Epithelial cell of prostate (primary cell): ENCODE data around the gene IBTK.
A peak's percentile ranks its signal among the peaks of the same experiment; 100 is the strongest.
"Not testable (repeated sequence)": the region's sequence is repeated elsewhere in the genome, so short reads cannot be mapped to it uniquely, and the experiment has no call there.

Source experiments
- DNase-seq: peaks from one replicate; pipeline ENCODE4 v3.0.0-alpha.2; 2011; ENCODE audit warnings: low read depth, low spot score
- H3K27ac ChIP-seq: fragments of 450-650 bp; 2 replicates; pipeline ENCODE4 v1.5.1; 2017; ENCODE audit warnings: mild to moderate bottlenecking

IBTK gene

GRCh38 chr6:82182756-82183155, 64.8 kb downstream of the IBTK start:
- DNase-seq: no peak
- H3K27ac ChIP-seq: peak overlapping the region; percentile 37

GRCh38 chr6:82179415-82179814, 68.1 kb downstream of the IBTK start:
- no peak for DNase-seq
- no peak overlapping the region for H3K27ac ChIP-seq

- DNase-seq: no peak
- no peak overlapping the region for H3K27ac ChIP-seq
Observed at GRCh38 chr6:82178759-82179112, 68.8 kb downstream of the IBTK start.

DNA sequence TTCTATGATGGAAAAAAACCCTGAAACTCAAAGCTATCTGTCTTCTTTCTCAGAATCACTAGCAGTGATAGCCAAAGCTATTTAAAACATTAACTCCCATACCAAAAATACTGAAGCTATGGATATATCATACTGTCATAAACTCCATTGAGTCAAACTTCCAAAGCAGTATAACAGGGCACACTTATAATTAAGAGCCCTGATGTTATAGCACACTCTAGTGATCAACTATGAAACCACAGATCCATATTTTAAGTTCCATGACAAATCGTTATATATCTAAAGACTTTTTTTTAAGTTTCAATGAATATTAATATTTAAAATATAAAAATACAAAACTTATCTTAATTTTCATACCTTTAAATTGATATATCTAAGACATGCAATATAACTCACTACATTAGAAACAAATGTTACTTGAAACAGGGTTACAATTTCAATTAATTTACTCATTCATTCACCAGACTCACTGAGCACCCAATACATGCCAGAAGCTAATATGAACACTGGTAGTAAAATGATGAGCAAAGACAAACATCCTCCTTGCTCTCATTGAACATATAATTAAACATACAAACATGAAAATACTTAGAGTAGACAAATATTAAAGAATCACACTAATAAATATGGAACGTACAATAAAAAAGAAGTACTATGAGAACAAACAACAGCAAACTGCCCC, 69.3 kb downstream of the IBTK start:
- no peak for DNase-seq
- no peak overlapping the region for H3K27ac ChIP-seq

- no peak overlapping the region for H3K27ac ChIP-seq
- no peak for DNase-seq
Observed at GRCh38 chr6:82176616-82177015, 70.9 kb downstream of the IBTK start.

- DNase-seq: no peak
- H3K27ac ChIP-seq: no peak overlapping the region
Observed at GRCh38 chr6:82172594-82172993, 75.0 kb downstream of the IBTK start.

GRCh38 chr6:82169138-82169876, 78.2 kb downstream of the IBTK start:
- H3K27ac ChIP-seq: no peak overlapping the region
- no peak for DNase-seq

DNA sequence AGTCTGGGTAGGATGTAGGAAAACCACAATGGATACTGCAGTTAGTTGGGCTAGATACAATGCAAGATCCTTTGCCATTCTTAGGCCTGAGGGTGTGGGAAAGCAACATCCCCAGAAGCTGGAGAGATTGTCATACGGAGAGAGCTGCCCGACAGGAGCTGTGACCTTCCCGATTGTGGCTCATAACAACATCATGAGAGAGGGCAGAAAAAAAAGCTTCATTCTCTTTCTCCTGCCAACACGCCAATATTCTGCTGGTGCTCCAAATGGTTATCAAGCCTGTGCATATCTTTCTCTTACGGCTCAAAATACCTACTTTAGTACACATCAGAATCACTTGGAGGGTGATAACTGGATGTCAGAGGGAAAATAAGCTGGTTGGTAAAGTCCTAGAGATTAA, 81.1 kb downstream of the IBTK start:
- DNase-seq: no peak
- no peak overlapping the region for H3K27ac ChIP-seq

DNA sequence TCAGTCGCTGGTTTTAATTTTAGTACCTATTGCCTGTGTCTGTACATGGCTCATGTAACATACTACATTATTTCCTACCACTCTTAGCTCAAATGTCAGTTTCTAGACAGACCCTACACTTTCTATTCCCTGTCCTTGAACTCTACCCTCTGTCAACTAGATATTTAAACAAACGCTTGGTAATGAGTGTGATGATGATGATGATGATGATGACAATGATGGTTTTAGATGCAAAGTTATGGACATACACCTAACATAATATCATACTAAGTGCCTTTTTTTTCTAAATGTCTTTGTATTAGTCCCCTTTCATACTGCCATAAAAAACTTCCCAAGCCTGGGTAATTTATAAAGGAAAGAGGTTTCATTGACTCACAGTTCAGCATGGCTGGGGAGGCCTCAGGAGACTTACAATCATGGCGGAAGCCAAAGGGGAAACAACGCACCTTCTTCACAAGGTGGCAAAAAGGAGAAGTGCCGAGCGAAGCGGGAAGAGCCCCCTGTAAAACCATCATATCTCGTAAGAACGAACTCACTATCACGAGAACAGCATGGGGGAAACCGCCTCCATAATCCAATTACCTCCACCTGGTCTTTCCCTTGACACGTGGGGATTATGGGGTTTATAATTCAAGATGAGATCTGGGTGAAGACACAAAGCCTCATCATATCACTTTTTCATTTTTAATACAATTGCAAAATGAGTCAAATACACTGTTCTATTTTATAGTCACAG, 87.1 kb downstream of the IBTK start:
- H3K27ac ChIP-seq: no peak overlapping the region
- DNase-seq: no peak

- DNase-seq, H3K27ac ChIP-seq: not testable (repeated sequence)
Observed at GRCh38 chr6:82152786-82153185, 94.8 kb downstream of the IBTK start.

DNA sequence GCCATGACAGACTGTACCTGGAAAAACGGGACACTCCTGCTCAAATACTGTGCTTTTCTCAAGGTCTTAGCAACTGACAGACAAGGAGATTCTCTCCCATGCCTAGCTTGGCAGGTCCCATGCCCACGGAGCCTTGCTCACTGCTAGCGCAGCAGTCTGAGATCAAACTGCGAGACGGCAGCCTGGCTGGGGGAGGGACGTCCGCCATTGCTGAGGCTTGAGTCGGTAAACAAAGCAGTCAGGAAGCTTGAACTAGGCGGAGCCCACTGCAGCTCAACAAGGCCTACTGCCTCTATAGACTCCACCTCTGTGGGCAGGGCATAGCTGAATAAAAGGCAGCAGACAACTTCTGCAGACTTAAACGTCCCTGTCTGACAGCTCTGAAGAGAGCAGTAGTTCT, 96.4 kb downstream of the IBTK start:
- H3K27ac ChIP-seq, DNase-seq: not testable (repeated sequence)

- no peak overlapping the region for H3K27ac ChIP-seq
- no peak for DNase-seq
Observed at GRCh38 chr6:82145926-82146452, 101.6 kb downstream of the IBTK start.

- peak; percentile 85 for DNase-seq
- peak overlapping the region; percentile 49 for H3K27ac ChIP-seq
Observed at GRCh38 chr6:82144852-82145340, 102.6 kb downstream of the IBTK start.

DNA sequence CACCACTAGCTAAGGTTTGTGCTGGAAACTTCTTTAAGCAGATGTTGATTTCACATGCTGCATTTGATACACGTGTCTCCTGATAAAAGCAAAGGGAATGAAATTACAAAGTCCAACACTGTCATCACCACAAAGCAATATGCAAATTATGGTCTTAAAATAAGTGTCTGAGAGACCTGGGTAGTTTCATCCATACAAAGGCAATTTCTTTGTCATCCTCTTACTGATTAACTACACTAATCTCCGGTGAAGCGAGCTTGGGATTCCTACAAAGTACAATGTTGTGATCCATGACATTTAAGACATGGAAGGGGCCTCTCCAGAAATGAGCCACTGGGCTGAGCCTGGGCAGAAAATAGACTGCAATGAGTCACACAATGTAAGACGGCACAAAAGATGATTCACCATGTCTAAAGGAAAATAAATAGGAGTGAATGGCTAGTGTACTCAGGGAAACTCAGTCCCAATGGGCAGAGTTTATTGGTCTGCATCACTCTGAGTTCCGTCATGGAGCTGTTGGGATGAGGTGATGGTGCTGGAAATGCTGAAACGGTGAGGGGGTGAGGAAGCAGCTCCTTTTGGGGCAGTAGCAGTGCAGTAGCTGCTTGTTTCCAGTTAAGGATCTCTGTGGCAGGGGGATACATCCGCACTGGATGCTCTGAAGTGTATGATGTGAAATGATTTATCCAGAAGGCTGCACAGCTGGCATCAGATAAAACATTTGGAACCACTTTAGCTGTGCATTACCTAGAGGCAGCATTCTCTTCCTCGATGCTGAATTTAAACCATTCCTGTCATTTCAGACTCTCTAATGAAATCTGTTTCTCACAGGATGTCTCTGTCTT, 103.3 kb downstream of the IBTK start:
- peak overlapping the region; percentile 49 for H3K27ac ChIP-seq

DNA sequence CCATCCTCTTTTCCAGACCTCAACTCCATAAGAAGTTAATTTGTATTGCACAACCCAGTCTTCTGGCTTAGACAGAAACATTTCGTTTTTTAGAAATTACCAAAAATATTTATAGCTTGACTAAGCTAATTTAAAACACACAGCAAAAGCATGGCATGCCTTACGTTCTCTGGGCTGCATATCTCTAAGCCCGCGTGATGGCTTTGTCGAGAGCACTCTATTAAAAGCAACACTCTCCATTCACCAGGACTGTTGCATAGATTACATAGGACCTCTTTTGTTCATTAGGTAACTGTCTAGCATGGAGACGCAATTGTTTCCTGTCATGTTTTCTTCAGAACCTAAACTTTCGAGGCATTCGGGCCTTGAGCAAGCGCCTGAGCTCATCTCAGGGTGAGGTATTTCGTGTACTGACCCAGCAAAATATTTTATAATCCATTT, 104.5 kb downstream of the IBTK start:
- H3K27ac ChIP-seq: no peak overlapping the region
- DNase-seq: no peak

More for the DNA sequence above, 103.3 kb downstream of the IBTK start:
- DNase-seq: peak; percentile 89

DNA sequence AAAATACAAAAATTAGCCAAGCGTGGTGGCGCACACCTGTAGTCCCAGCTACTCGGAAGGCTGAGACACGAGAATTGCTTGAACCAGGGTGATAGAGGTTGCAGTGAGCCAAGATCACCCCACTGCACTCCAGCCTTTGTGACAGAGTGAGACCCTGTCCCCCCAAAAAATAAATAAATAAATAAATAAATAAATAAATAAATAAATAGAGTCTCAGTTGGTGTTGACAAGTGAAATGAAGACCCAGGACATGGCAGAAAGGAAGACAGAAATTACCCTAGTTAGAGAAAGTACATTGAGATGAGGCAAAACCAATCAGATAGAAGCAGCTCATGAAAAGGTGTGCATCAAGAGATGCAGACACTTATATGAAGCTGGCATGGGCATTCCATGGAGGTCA, 105.0 kb downstream of the IBTK start:
- no peak for DNase-seq
- no peak overlapping the region for H3K27ac ChIP-seq

DNA sequence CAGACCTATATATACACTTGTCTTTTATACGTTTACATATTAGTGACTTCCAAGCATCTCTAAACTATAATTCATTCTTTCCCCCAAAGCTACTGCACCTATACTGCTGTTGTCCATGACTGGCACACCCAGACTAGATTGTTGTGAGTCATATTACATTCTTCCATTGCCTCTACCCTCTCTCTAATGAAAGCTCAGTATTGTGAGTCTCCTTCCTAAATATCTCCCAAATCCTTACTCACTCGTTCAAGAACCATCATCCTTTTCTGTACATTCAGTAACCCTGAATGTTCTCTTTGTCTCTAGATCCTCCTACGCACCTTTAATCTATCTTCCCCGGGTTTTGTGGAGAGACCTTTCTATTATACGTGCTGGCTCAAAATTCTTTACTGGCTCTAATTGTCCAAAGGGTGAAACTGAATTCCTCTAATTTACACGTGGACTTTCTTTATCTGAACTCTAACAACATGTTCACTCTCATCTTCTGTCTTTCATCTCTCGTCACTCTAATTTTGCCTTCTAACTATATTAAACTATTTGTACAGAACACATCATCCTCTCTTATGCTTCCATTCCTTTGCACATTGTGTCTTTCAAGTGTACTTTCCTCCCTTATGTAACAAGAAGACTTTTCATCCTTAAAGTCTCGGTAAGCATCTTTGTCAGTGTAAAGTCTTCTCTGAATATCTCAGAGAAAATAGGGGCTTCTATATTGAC, 109.3 kb downstream of the IBTK start:
- H3K27ac ChIP-seq: no peak overlapping the region
- no peak for DNase-seq

- DNase-seq: no peak
- no peak overlapping the region for H3K27ac ChIP-seq
Observed at GRCh38 chr6:82131441-82131840, 116.1 kb downstream of the IBTK start.

- DNase-seq: no peak
- H3K27ac ChIP-seq: no peak overlapping the region
Observed at GRCh38 chr6:82129797-82130196, 117.7 kb downstream of the IBTK start.
